ENCODE measurements around the gene FBXO28. TPM values are rescaled to one million over a fixed set of nuclear protein-coding genes. Genes with fewer than 3 reads are reported as not detected.
"Not testable (repeated sequence)": the region's sequence is repeated elsewhere in the genome, so short reads cannot be mapped to it uniquely, and the experiment has no call there.

The FBXO28 gene
- total RNA-seq, result 10 to 100 TPM; 26.2 to 29.5 TPM

GRCh38 chr1:224113918-224114786, at the start of gene FBXO28:
Gene FBXO28, plus strand, starts transcription at chr1:224114111. Its CDS starts 19 bp downstream, at chr1:224114130.
- Mint-ChIP-seq H3K27me3 (peaks cover 3% of the 10 kb centered on the region), H3K4me3 (peak within 1 kb of the TSS; percentile 92), H3K9me3 (no peaks in the 10 kb centered on the region), H3K4me1 (peaks cover 13% of the 10 kb centered on the region), H3K36me3 (ENCODE audit: low read depth) (peaks cover 10% of the 10 kb centered on the region), H3K27ac (peak within 1 kb of the TSS; percentile 94)
- peak; percentile 100 for ATAC-seq (replicated peaks)

- Mint-ChIP-seq H3K27me3 (peaks cover 4% of the 10 kb centered on the region), H3K9me3 (no peaks in the 10 kb centered on the region), H3K4me3 (no peak overlapping the region), H3K36me3 (ENCODE audit: low read depth) (no peaks in the 10 kb centered on the region), H3K4me1 (no peaks in the 10 kb centered on the region), H3K27ac (no peak overlapping the region)
- ATAC-seq (replicated peaks), result no peak
Observed at GRCh38 chr1:224064150-224064549, 49.8 kb upstream of the FBXO28 start.

- ATAC-seq (replicated peaks), result no peak
- no peaks in the 10 kb centered on the region for H3K36me3 Mint-ChIP-seq (ENCODE audit: low read depth)
- H3K4me3 Mint-ChIP-seq, result no peak overlapping the region
- peaks cover 11% of the 10 kb centered on the region for H3K27me3 Mint-ChIP-seq
- no peaks in the 10 kb centered on the region for H3K9me3 Mint-ChIP-seq
- H3K4me1 Mint-ChIP-seq, result no peaks in the 10 kb centered on the region
- peak overlapping the region; percentile 43 for H3K27ac Mint-ChIP-seq
Observed at GRCh38 chr1:224065455-224065854, 48.5 kb upstream of the FBXO28 start.

- Mint-ChIP-seq H3K4me1 (no peaks in the 10 kb centered on the region), H3K27ac (no peak overlapping the region), H3K27me3 (peaks cover 15% of the 10 kb centered on the region), H3K4me3 (no peak overlapping the region), H3K9me3 (no peaks in the 10 kb centered on the region), H3K36me3 (ENCODE audit: low read depth) (no peaks in the 10 kb centered on the region)
- no peak for ATAC-seq (replicated peaks)
Observed at GRCh38 chr1:224067207-224067606, 46.7 kb upstream of the FBXO28 start.

- H3K27ac Mint-ChIP-seq, result no peak overlapping the region
Observed at GRCh38 chr1:224067621-224068457, 46.1 kb upstream of the FBXO28 start.

GRCh38 chr1:224068458-224069072, 45.3 kb upstream of the FBXO28 start:
- Mint-ChIP-seq H3K36me3 (ENCODE audit: low read depth) (no peaks in the 10 kb centered on the region), H3K4me1 (no peaks in the 10 kb centered on the region), H3K9me3 (no peaks in the 10 kb centered on the region), H3K27ac (no peak overlapping the region), H3K4me3 (no peak overlapping the region), H3K27me3 (peaks cover 18% of the 10 kb centered on the region)
- ATAC-seq (replicated peaks), result no peak

More at GRCh38 chr1:224067621-224068457, 46.1 kb upstream of the FBXO28 start:
- Mint-ChIP-seq H3K9me3 (no peaks in the 10 kb centered on the region), H3K4me3 (no peak overlapping the region), H3K4me1 (no peaks in the 10 kb centered on the region), H3K27me3 (peaks cover 17% of the 10 kb centered on the region), H3K36me3 (ENCODE audit: low read depth) (no peaks in the 10 kb centered on the region)
- peak; percentile 86 for ATAC-seq (replicated peaks)

GRCh38 chr1:224069138-224069537, 44.8 kb upstream of the FBXO28 start:
- H3K36me3 Mint-ChIP-seq (ENCODE audit: low read depth), result no peaks in the 10 kb centered on the region
- no peak for ATAC-seq (replicated peaks)
- peaks cover 14% of the 10 kb centered on the region for H3K27me3 Mint-ChIP-seq
- H3K4me3 Mint-ChIP-seq, result no peak overlapping the region
- no peak overlapping the region for H3K27ac Mint-ChIP-seq
- no peaks in the 10 kb centered on the region for H3K4me1 Mint-ChIP-seq
- no peaks in the 10 kb centered on the region for H3K9me3 Mint-ChIP-seq

GRCh38 chr1:224070521-224070920, 43.4 kb upstream of the FBXO28 start:
- H3K36me3 Mint-ChIP-seq (ENCODE audit: low read depth), result no peaks in the 10 kb centered on the region
- no peak overlapping the region for H3K4me3 Mint-ChIP-seq
- no peaks in the 10 kb centered on the region for H3K9me3 Mint-ChIP-seq
- H3K27me3 Mint-ChIP-seq, result peaks cover 14% of the 10 kb centered on the region
- H3K27ac Mint-ChIP-seq, result no peak overlapping the region
- no peaks in the 10 kb centered on the region for H3K4me1 Mint-ChIP-seq
- no peak for ATAC-seq (replicated peaks)

- Mint-ChIP-seq H3K27ac (no peak overlapping the region), H3K9me3 (no peaks in the 10 kb centered on the region), H3K27me3 (peaks cover 8% of the 10 kb centered on the region), H3K4me1 (no peaks in the 10 kb centered on the region), H3K4me3 (no peak overlapping the region), H3K36me3 (ENCODE audit: low read depth) (no peaks in the 10 kb centered on the region)
- peak; percentile 46 for ATAC-seq (replicated peaks)
Observed at GRCh38 chr1:224076407-224076806, 37.5 kb upstream of the FBXO28 start.

- not testable (repeated sequence) for ATAC-seq (replicated peaks); H3K27me3 Mint-ChIP-seq; H3K27ac Mint-ChIP-seq; H3K9me3 Mint-ChIP-seq; H3K4me1 Mint-ChIP-seq; H3K4me3 Mint-ChIP-seq; H3K36me3 Mint-ChIP-seq (ENCODE audit: low read depth)
Observed at GRCh38 chr1:224079644-224080043, 34.3 kb upstream of the FBXO28 start.

GRCh38 chr1:224080115-224080774, 33.7 kb upstream of the FBXO28 start:
- Mint-ChIP-seq H3K27me3 (peaks cover 4% of the 10 kb centered on the region), H3K4me1 (no peaks in the 10 kb centered on the region), H3K4me3 (no peak overlapping the region), H3K9me3 (no peaks in the 10 kb centered on the region), H3K36me3 (ENCODE audit: low read depth) (no peaks in the 10 kb centered on the region), H3K27ac (no peak overlapping the region)
- ATAC-seq (replicated peaks), result no peak

- H3K27ac Mint-ChIP-seq, result no peak overlapping the region
- no peak overlapping the region for H3K4me3 Mint-ChIP-seq
- no peaks in the 10 kb centered on the region for H3K4me1 Mint-ChIP-seq
- H3K27me3 Mint-ChIP-seq, result peaks cover 6% of the 10 kb centered on the region
- ATAC-seq (replicated peaks), result no peak
- no peaks in the 10 kb centered on the region for H3K9me3 Mint-ChIP-seq
- H3K36me3 Mint-ChIP-seq (ENCODE audit: low read depth), result no peaks in the 10 kb centered on the region
Observed at GRCh38 chr1:224081604-224082003, 32.3 kb upstream of the FBXO28 start.

GRCh38 chr1:224082146-224082545, 31.8 kb upstream of the FBXO28 start:
- H3K36me3 Mint-ChIP-seq (ENCODE audit: low read depth), result no peaks in the 10 kb centered on the region

GRCh38 chr1:224084867-224085266, 29.0 kb upstream of the FBXO28 start:
- Mint-ChIP-seq H3K27me3 (peaks cover 20% of the 10 kb centered on the region), H3K36me3 (ENCODE audit: low read depth) (no peaks in the 10 kb centered on the region), H3K9me3 (no peaks in the 10 kb centered on the region), H3K27ac (no peak overlapping the region), H3K4me1 (no peaks in the 10 kb centered on the region), H3K4me3 (no peak overlapping the region)
- no peak for ATAC-seq (replicated peaks)

More at GRCh38 chr1:224082146-224082545, 31.8 kb upstream of the FBXO28 start:
- Mint-ChIP-seq H3K9me3 (no peaks in the 10 kb centered on the region), H3K4me3 (no peak overlapping the region), H3K27ac (no peak overlapping the region), H3K27me3 (peaks cover 9% of the 10 kb centered on the region), H3K4me1 (no peaks in the 10 kb centered on the region)
- ATAC-seq (replicated peaks), result no peak

Data from activated T-helper 17 cell treated with anti-CD3 and anti-CD28 coated beads, Interleukin-2, amount 50 U/mL, for 72 hours (primary cell).